SIG-M5 treated with dmso at 0.1 percent for 504 hours (cell line): ENCODE measurements around the gene MCM10.

Experiments used
- DNase-seq: peaks from one replicate; lab custom pipeline; 2025; ENCODE audit not compliant: unreplicated experiment; lab: John Stamatoyannopoulos, UW

MCM10 gene

DNA sequence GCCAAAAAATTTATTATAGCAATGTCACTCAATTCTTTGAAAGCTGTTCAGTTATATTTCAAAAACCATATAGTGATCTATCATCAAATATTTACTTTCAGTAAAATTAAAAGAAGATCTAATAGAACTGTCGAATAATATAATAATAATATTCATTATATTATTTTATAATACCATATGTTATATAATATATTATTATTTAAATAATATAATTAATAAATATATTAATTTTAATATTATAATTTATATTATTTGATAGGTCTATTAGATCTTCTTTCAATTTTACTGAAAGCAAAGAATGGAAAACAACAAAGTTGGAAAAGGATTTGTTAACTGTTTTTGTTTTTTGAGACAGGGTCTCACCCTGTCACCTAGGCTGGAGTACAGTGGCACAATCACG lies 95.3 kb downstream of the MCM10 start:
- no peak for DNase-seq

DNA sequence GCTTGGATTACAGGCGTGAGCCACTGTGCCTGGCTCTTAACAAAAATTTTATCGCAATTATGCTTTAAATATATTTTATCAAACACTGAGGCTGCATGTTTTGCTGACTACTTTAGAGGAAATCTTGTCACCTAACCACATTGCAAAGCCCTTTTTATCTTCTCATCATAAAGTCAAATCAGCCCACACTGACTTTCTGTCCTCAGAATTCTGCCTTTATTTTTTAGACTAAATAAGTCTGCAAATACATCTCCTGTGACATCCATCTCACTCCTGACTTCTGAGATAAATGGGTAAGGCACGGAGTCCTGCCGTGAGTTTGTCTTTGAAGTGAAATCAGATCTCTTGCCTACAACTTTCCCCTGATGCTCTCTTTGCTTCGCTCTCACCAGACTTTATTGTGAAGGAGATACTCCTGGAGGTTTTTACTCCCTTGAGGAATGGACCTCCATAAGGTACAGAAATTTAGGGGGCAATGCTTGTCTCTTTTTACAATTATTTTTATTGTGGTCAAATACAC lies 96.3 kb downstream of the MCM10 start:
- no peak for DNase-seq
